ENCODE measurements around the gene WDR33. TPM values are rescaled to one million over a fixed set of nuclear protein-coding genes. Genes with fewer than 3 reads are reported as not detected.

Gene WDR33
- total RNA-seq, 1 donor from 2014 or later, result 53.9 TPM

DNA sequence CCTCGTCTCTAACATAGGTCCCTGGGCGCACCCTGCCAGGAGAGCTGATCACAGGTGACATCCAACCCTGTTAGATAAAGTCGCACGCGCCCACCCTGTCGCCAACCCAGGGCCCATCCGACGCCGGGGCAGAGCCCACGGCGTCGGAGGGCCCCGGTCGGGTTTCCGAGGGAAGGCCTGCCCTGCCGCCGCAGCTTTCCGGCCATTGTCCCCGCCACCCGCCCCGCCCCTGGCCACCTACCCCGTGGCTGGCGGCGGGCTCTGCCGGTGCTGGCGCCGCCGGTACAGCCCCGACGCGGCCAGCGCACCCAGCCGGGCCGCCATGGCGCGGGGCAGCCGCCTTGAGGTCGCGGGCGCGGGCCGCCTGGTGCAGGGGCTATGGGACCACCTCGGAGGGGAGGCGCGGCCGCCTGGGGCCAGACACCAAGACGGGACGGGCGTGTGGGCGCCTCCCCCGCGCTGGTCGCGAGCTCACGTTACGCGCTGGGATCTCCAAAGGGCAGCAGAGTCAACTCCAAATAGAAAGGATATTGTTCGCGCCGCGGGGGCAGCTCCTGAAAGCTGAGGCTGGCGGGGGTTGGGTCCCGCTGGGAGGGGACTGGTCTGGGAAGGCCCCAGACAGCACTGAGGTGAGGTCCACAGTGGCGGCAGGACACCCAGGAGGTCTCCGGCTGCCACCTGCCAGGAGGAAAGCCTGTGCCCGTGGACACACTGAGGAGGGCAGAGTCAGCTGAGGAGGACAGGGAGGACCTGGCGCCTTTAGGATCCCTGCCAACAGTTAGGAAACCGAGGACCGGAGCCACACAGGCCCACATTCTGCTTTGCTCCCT lies 146.7 kb downstream of the WDR33 start:
- intact Hi-C loops (cut with DNase I), result no loop called here
- Histone ChIP-seq H3K27me3 (no peaks in the 10 kb centered on the region), H3K27ac (peak overlapping the region; percentile 74), H3K36me3 (no peaks in the 10 kb centered on the region), H3K4me1 (peaks cover 25% of the 10 kb centered on the region), H3K9me3 (no peaks in the 10 kb centered on the region), H3K4me3 (peak overlapping the region; percentile 46)
- TF ChIP-seq, protein P1, sequence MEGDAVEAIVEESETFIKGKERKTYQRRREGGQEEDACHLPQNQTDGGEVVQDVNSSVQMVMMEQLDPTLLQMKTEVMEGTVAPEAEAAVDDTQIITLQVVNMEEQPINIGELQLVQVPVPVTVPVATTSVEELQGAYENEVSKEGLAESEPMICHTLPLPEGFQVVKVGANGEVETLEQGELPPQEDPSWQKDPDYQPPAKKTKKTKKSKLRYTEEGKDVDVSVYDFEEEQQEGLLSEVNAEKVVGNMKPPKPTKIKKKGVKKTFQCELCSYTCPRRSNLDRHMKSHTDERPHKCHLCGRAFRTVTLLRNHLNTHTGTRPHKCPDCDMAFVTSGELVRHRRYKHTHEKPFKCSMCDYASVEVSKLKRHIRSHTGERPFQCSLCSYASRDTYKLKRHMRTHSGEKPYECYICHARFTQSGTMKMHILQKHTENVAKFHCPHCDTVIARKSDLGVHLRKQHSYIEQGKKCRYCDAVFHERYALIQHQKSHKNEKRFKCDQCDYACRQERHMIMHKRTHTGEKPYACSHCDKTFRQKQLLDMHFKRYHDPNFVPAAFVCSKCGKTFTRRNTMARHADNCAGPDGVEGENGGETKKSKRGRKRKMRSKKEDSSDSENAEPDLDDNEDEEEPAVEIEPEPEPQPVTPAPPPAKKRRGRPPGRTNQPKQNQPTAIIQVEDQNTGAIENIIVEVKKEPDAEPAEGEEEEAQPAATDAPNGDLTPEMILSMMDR (IDR thresholded peaks at IDR 0.05), result no peak
- peak; percentile 68 for ATAC-seq
- peak; percentile 77 for DNase-seq

DNA sequence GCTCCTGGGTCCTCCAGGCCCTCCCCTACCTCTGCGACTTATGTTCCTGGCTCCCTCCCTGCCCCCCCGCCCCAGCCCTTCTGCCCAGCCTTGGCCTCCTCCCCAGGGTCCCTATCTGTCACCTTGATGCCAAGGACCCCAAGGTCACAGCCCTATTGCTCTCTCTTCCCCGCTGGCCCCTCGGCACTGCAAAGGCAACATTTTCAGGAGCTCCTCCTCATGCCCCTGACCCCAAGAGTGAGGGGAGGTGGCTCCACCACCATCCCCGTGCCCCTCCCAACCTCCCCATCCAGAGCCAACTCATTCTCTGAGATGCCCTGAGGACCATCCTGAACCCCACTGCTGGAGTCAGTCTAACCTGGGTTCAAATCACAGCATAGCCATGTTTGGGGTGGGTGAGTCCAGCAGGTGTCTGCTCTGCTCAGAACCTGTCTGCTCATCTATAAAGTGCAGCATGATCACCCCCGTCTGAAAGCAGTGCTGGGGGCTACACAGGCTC lies 147.4 kb downstream of the WDR33 start:
- intact Hi-C loops (cut with DNase I), result no loop called here
- ATAC-seq (no peak), DNase-seq (peak; percentile 48)
- Histone ChIP-seq H3K27ac (peak overlapping the region; percentile 58), H3K27me3 (no peaks in the 10 kb centered on the region), H3K36me3 (no peaks in the 10 kb centered on the region), H3K9me3 (no peaks in the 10 kb centered on the region), H3K4me1 (peaks cover 25% of the 10 kb centered on the region), H3K4me3 (peak overlapping the region; percentile 46)
- TF ChIP-seq, protein P1 (IDR thresholded peaks at IDR 0.05), result no peak

DNA sequence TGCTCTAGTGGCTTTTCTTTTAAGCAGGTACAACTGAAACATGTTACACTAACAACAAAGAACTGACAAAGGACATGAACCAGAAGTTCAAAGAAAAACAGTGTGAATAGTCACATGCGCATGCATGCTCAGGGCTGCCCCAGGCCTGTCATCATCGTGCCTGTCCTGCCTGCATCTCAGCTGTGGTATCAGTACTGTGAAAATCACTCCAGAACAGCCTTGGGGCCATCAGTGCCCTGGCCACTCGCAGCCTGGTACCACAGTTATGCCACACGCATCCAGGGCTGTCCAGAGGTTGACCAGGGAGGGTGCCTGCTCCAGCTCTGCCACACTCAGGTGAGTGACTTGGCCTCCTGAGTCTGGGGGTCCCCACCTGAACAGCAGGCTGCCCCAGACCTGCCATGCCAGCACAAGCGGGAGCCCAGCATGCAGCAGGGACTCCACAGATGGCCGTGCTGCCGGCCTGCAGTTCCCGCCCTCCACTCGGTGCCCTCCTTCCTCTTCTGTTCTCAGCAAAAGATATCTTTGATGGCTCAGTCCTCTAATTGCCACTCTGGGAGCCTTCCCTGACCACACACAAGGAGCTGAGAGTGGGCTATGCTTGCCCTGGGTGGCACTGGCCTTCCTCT lies 147.9 kb downstream of the WDR33 start:
- no peaks in the 10 kb centered on the region for H3K9me3 ChIP-seq
- H3K4me3 ChIP-seq, result no peak overlapping the region
- intact Hi-C loops (cut with DNase I), result no loop called here
- DNase-seq, result peak; percentile 57
- H3K27ac ChIP-seq, result peak overlapping the region; percentile 58
- H3K27me3 ChIP-seq, result no peaks in the 10 kb centered on the region
- TF ChIP-seq, protein P1 (IDR thresholded peaks at IDR 0.05), result no peak
- ATAC-seq, result no peak
- no peaks in the 10 kb centered on the region for H3K36me3 ChIP-seq
- peaks cover 25% of the 10 kb centered on the region for H3K4me1 ChIP-seq

DNA sequence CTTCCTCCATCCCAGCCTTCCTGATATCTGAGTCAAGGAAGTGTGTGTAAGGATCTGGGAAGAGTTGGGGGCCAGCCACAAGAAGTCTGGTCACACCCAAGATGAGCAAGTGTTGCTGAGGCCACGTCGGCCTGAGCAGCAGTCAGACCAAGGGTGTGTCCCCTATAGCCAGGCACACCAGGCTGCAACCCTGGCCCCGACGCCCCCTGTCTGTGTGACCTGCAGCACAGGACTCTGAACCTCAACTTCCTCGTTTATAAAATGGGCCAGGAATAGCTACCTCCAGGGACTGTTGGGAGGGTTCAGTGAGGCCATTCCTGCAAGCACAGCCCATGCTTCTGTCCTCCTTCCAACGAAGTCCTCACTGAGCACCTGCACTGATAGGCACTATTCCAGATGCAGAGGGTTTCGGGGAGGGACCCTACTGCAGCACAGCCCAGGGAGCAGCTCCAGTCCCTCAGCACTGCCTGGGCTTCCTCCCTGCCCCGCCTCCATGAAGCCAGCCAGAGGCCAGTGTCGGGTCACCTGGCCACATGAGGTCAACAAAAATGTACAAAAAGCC lies 148.9 kb downstream of the WDR33 start:
- no peaks in the 10 kb centered on the region for H3K36me3 ChIP-seq
- H3K27me3 ChIP-seq, result no peaks in the 10 kb centered on the region
- intact Hi-C loops (cut with DNase I), result no loop called here
- DNase-seq (peak; percentile 66), ATAC-seq (peak; percentile 37)
- H3K4me1 ChIP-seq, result peaks cover 25% of the 10 kb centered on the region
- no peak overlapping the region for H3K4me3 ChIP-seq
- TF ChIP-seq, protein P1 (IDR thresholded peaks at IDR 0.05), result no peak
- H3K9me3 ChIP-seq, result no peaks in the 10 kb centered on the region
- no peak overlapping the region for H3K27ac ChIP-seq

DNA sequence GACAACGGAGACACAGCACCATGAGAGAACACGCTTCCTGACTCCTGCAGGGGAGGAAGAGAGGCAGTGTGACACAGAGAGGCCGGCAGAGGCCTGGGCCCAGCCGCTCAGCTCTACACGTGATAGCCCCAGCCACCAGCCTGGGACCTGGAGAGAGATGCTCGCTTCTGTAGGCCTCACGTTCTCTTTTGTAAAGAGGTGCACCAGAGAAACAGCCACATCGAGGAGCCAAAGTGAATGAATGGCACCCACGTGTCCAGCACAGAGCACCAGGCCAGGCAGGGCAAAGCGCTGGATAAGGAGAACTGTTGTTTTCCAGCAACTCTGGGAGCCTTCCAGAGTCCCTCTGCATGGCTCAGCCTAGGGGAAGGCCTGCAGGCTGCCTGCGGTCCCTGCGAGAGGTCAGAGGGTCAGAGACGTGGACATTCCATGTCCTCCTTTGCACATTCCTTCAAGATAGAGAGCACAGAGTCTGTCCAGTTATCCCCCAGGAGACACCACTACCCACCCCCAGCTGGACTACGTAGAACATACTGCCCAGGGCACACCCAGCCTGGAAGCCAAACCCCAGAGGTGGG lies 149.8 kb downstream of the WDR33 start:
- Histone ChIP-seq H3K27me3 (no peaks in the 10 kb centered on the region), H3K4me3 (no peak overlapping the region), H3K36me3 (no peaks in the 10 kb centered on the region), H3K9me3 (no peaks in the 10 kb centered on the region), H3K4me1 (peaks cover 25% of the 10 kb centered on the region), H3K27ac (peak overlapping the region; percentile 73)
- ATAC-seq, result no peak
- intact Hi-C loops (cut with DNase I), result no loop called here
- DNase-seq, result peak; percentile 54
- TF ChIP-seq, protein P1 (IDR thresholded peaks at IDR 0.05), result no peak

Measured in upper lobe of right lung (tissue), 1 donor.